Smooth muscle cell (in vitro differentiated cells): ENCODE data around the gene CIB1. TPM values are rescaled to one million over a fixed set of nuclear protein-coding genes. Genes with fewer than 3 reads are reported as not detected.

Source experiments
- DNase-seq: peaks from one replicate; lab custom pipeline; 2025; ENCODE audit not compliant: unreplicated experiment; lab: John Stamatoyannopoulos, UW
- H2AFZ ChIP-seq: fragments of 200-600 bp; sonication (generic); 2 replicates; pipeline ENCODE4 v1.6.0; 2016; ENCODE audit warnings: antibody characterized with exemption, low read depth, mild to moderate bottlenecking
- H3F3A ChIP-seq: fragments of 200-600 bp; sonication (generic); 2 replicates; pipeline ENCODE4 v1.6.0; 2017; ENCODE audit warnings: antibody characterized with exemption, low read depth
- H3K27ac ChIP-seq: fragments of 200-600 bp; sonication (generic); 2 replicates; pipeline ENCODE4 v1.5.1; 2016; ENCODE audit warnings: low read depth, mild to moderate bottlenecking
- H3K27me3 ChIP-seq: fragments of 200-600 bp; sonication (generic); 2 replicates; pipeline ENCODE4 v1.6.1; 2016; ENCODE audit warnings: low read depth, mild to moderate bottlenecking
- H3K36me3 ChIP-seq: fragments of 200-600 bp; sonication (generic); 2 replicates; pipeline ENCODE4 v1.5.1; 2016; ENCODE audit warnings: low read depth
- H3K4me1 ChIP-seq: fragments of 200-600 bp; sonication (generic); 2 replicates; pipeline ENCODE4 v1.5.1; 2016; ENCODE audit warnings: low read depth
- H3K4me2 ChIP-seq: fragments of 200-600 bp; sonication (generic); 2 replicates; pipeline ENCODE4 v1.6.0; 2016; ENCODE audit warnings: mild to moderate bottlenecking
- H3K4me3 ChIP-seq: fragments of 200-600 bp; sonication (generic); 2 replicates; pipeline ENCODE4 v1.5.1; 2016; ENCODE audit warnings: mild to moderate bottlenecking
- H3K79me2 ChIP-seq: fragments of 200-600 bp; sonication (generic); 2 replicates; pipeline ENCODE4 v1.6.0; 2016; ENCODE audit warnings: low read depth, mild to moderate bottlenecking
- H3K9ac ChIP-seq: fragments of 200-600 bp; sonication (generic); 2 replicates; pipeline ENCODE4 v1.6.0; 2016; ENCODE audit warnings: low read depth
- H3K9me3 ChIP-seq: fragments of 200-600 bp; sonication (generic); replicated peaks from 2 replicates; pipeline ENCODE4 v1.5.1; 2016; ENCODE audit warnings: low read depth
- H4K20me1 ChIP-seq: fragments of 200-600 bp; sonication (generic); 2 replicates; pipeline ENCODE4 v1.6.0; 2016; ENCODE audit warnings: low read depth
- WGBS: methylation state at CpG from one replicate; pipeline ENCODE4 v1.1.7; 2016; ENCODE audit warnings: low lambda C conversion rate; 5-methylcytosine and 5-hydroxymethylcytosine counted together
- polyA plus RNA-seq: library from polyadenylated mRNA; unstranded; fragments of >200 nt; fragmentation: Nextera tagmentation; extraction: Ambion mirVana; gene quantifications from 2 replicates; pipeline ENCODE4 v1.2.1, GENCODE V29; 2016
- total RNA-seq: library from RNA; depleted of rRNA; stranded (reverse); fragments of >200 nt; gene quantifications from 2 replicates; pipeline ENCODE4 v1.2.3, GENCODE V29; 2014
- TF ChIP-seq, protein P1 (sequence below): fragments of 200-600 bp; sonication (generic); IDR thresholded peaks from 2 replicates; pipeline ENCODE4 v1.5.1; 2017; ENCODE audit warnings: borderline replicate concordance, mild to moderate bottlenecking, antibody characterized with exemption; ENCODE audit not compliant: insufficient read depth, poor library complexity, severe bottlenecking

The CIB1 gene
- total and polyA plus RNA-seq, 2 experiments from 2014 or later, result 33.9 to 132 TPM

- no peaks in the 10 kb centered on the region for H3K36me3 ChIP-seq
- DNase-seq, result no peak
- 90% methylated on average over 2 of the region's 2 CpGs for WGBS
- H2AFZ ChIP-seq, result no peak overlapping the region
- H3K79me2 ChIP-seq, result peaks cover 9% of the 10 kb centered on the region
- H3K9me3 ChIP-seq, result no peaks in the 10 kb centered on the region
- H3K9ac ChIP-seq, result no peak overlapping the region
- no peaks in the 10 kb centered on the region for H3K4me1 ChIP-seq
- no peak overlapping the region for H3K27ac ChIP-seq
- H3K4me2 ChIP-seq, result no peak overlapping the region
- no peaks in the 10 kb centered on the region for H3K27me3 ChIP-seq
- no peak overlapping the region for H3K4me3 ChIP-seq
- no peaks in the 10 kb centered on the region for H3F3A ChIP-seq
- H4K20me1 ChIP-seq, result peaks cover 10% of the 10 kb centered on the region
- TF ChIP-seq, protein P1, sequence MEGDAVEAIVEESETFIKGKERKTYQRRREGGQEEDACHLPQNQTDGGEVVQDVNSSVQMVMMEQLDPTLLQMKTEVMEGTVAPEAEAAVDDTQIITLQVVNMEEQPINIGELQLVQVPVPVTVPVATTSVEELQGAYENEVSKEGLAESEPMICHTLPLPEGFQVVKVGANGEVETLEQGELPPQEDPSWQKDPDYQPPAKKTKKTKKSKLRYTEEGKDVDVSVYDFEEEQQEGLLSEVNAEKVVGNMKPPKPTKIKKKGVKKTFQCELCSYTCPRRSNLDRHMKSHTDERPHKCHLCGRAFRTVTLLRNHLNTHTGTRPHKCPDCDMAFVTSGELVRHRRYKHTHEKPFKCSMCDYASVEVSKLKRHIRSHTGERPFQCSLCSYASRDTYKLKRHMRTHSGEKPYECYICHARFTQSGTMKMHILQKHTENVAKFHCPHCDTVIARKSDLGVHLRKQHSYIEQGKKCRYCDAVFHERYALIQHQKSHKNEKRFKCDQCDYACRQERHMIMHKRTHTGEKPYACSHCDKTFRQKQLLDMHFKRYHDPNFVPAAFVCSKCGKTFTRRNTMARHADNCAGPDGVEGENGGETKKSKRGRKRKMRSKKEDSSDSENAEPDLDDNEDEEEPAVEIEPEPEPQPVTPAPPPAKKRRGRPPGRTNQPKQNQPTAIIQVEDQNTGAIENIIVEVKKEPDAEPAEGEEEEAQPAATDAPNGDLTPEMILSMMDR, result no peak
These were observed 11.2 kb downstream of the CIB1 start for GRCh38 chr15:90222547-90222946.

GRCh38 chr15:90221246-90221900 lies 12.4 kb downstream of the CIB1 start:
- H3K4me3 ChIP-seq, result no peak overlapping the region
- H3K9me3 ChIP-seq, result no peaks in the 10 kb centered on the region
- H3K79me2 ChIP-seq, result peaks cover 9% of the 10 kb centered on the region
- WGBS, result 48% methylated on average over 14 of the region's 14 CpGs
- no peaks in the 10 kb centered on the region for H3K4me1 ChIP-seq
- no peaks in the 10 kb centered on the region for H3F3A ChIP-seq
- H3K36me3 ChIP-seq, result no peaks in the 10 kb centered on the region
- no peak overlapping the region for H2AFZ ChIP-seq
- H3K9ac ChIP-seq, result no peak overlapping the region
- DNase-seq, result peak; percentile 14
- no peak overlapping the region for H3K4me2 ChIP-seq
- peaks cover 17% of the 10 kb centered on the region for H4K20me1 ChIP-seq
- H3K27me3 ChIP-seq, result no peaks in the 10 kb centered on the region
- TF ChIP-seq, protein P1, result peak; percentile 57
- no peak overlapping the region for H3K27ac ChIP-seq

DNA sequence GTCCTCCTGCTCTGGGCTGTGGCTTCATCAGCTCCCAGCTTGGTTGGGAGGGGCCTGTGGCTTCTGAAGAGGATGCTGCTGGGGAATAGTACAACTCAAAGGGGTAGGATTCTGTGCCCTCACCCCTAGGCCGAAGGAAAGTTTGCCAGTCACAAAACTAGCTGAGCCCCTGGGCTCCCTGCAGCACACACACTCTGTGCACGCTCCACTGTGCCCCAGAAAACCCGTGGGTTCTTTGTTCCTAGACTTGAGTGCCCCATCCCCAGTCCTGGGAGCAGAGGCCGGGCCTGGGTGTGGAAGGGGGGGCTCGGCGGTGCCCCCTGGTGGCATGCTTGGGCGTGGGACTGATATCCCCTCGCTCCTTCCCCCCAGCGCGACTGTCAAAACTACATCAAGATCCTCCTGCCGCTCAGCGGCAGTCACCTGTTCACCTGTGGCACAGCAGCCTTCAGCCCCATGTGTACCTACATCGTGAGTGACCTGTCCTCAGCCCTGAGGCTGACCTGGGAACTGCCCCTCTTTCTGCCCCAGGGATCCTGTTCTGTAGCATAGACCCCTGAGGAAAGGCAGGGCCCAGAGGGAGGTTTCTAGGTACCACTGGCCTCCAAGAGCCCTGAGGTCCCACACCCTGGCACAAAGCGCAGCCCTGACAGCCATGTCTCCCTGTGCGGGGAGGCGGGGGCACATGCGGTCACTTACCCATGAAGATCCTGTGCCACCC lies 14.2 kb downstream of the CIB1 start:
- no peak overlapping the region for H2AFZ ChIP-seq

More for the DNA sequence above, 14.2 kb downstream of the CIB1 start:
- H3K27me3 ChIP-seq, result no peaks in the 10 kb centered on the region
- H3K9me3 ChIP-seq, result no peaks in the 10 kb centered on the region
- H3K27ac ChIP-seq, result no peak overlapping the region
- 64% methylated on average over 17 of the region's 17 CpGs for WGBS
- H3K79me2 ChIP-seq, result peaks cover 25% of the 10 kb centered on the region
- no peaks in the 10 kb centered on the region for H3F3A ChIP-seq
- no peak overlapping the region for H3K4me3 ChIP-seq
- TF ChIP-seq, protein P1, result peak; percentile 64
- H3K36me3 ChIP-seq, result no peaks in the 10 kb centered on the region
- H3K9ac ChIP-seq, result no peak overlapping the region
- peaks cover 21% of the 10 kb centered on the region for H4K20me1 ChIP-seq
- DNase-seq, result no peak
- no peak overlapping the region for H3K4me2 ChIP-seq
- H3K4me1 ChIP-seq, result no peaks in the 10 kb centered on the region
